Measurements from ENCODE around the gene PRAMEF26.
"Not testable (repeated sequence)": the region's sequence is repeated elsewhere in the genome, so short reads cannot be mapped to it uniquely, and the experiment has no call there.

The PRAMEF26 gene

GRCh38 chr1:13155909-13156308, at the start of gene PRAMEF26:
PRAMEF26 (minus strand) TSS chr1:13156009; CDS start chr1:13153095, 2,914 bp downstream.
- in situ Hi-C loops (cut with MboI; ENCODE audit: low pct_unique_long_range_greater_than_20kb, low sequenced_read_pairs, unreplicated experiment); DNase-seq (ENCODE audit: low spot score): not testable (repeated sequence)

GRCh38 chr1:13201309-13201708, 45.5 kb upstream of the PRAMEF26 start, which contains the start of gene PRAMEF13:
PRAMEF13 (minus strand) TSS chr1:13201409; CDS start chr1:13199589, 1,820 bp downstream.
- DNase-seq (ENCODE audit: low spot score); in situ Hi-C loops (cut with MboI; ENCODE audit: low pct_unique_long_range_greater_than_20kb, low sequenced_read_pairs, unreplicated experiment): not testable (repeated sequence)

- DNase-seq (ENCODE audit: low spot score); in situ Hi-C loops (cut with MboI; ENCODE audit: low pct_unique_long_range_greater_than_20kb, low sequenced_read_pairs, unreplicated experiment): not testable (repeated sequence)
Measured at GRCh38 chr1:13171548-13171947, 15.7 kb upstream of the PRAMEF26 start, which contains the start of gene PRAMEF9. PRAMEF9 (plus strand) TSS chr1:13171848; CDS start chr1:13175281, 3,433 bp downstream.

DNA sequence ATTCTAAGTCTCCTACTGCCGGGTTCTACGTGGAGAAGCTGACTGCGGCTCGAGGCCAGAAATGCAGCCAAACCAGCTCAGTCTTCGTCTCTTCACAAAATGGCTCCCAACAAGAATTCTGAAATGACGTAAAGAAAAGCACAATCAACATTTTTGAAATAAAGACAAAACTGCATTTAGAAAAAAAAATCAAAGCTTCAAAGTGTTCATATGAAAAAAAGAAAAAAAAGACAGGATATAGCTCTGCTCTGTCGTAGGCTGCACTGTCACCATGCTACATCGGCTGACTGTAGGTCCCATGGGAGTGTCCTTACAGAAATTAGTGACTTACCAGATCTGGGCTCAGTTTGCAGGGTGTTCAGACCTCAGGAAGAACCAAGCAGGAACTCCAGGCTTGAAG, 9.7 kb upstream of the PRAMEF26 start, which contains the start of gene HNRNPCL4:
HNRNPCL4 (minus strand) TSS at position 101 of the 400 bp plus-strand sequence. CDS start 164 bp downstream, outside the sequence.
- in situ Hi-C loops (cut with MboI; ENCODE audit: low pct_unique_long_range_greater_than_20kb, low sequenced_read_pairs, unreplicated experiment); DNase-seq (ENCODE audit: low spot score): not testable (repeated sequence)

DNA sequence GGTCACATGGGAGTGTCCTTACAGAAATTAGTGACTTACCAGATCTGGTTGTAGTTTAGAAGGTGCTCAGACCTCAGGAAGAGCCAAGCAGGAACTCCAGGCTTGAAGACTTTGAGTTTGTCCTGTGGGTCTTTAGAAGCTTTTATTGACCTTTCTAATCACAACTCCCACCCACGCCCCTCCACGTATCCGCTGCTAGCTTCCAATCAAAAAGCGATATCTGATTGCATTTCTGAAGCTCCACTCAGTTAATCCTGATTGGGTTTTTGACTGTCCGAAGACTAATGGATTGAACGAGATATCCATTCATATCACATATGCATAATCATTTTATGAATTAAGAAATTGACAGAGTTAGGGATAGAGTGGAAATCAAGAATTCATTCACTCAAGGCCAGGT, 39.1 kb downstream of the PRAMEF26 start, which contains the start of gene HNRNPCL2:
HNRNPCL2 (minus strand) TSS at position 101 of the 400 bp plus-strand sequence. CDS start 454 bp downstream, outside the sequence.
- DNase-seq (ENCODE audit: low spot score); in situ Hi-C loops (cut with MboI; ENCODE audit: low pct_unique_long_range_greater_than_20kb, low sequenced_read_pairs, unreplicated experiment): not testable (repeated sequence)

All from GM13977 (cell line).